Coronary artery (tissue), 2 donors: ENCODE results near the gene RANBP9.

Experiments
- DNase-seq: peaks from one replicate; pipeline ENCODE4 v3.0.0-alpha.2; 2017; ENCODE audit warnings: low spot score
- H3K27ac ChIP-seq, 2 donors: fragments of 200-600 bp; sonication (generic); one replicate each; pipeline ENCODE4 v1.5.1; 2016 to 2019
- H3K4me3 ChIP-seq: fragments of 200-600 bp; sonication (generic); 2 replicates; pipeline ENCODE4 v1.5.1; 2016; ENCODE audit warnings: mild to moderate bottlenecking, moderate library complexity
- TF ChIP-seq, protein P1 (sequence below): fragments of 200-600 bp; sonication (generic); IDR thresholded peaks from one replicate; pipeline ENCODE4 v1.5.1; 2019; ENCODE audit warnings: antibody characterized with exemption

The RANBP9 gene

DNA sequence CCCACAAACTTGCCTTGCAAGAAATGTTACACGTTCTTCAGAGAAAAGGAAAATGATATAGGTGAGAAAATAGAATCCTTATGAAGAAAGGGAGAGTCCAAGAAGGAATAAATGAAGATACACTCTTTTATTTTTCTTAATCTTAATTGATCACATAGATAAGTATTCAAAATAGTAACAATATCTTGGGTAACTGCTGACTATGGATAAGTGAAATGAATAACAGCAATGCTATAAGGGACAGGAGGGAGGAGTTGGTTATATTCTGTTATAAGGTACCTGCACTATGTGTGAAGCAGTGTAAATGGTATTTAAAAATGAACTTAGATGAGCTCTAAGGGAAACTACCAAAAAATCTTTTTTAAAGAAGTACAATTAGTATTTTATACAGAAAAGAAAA, 38.3 kb downstream of the RANBP9 start:
- Histone ChIP-seq H3K4me3 (no peak overlapping the region), H3K27ac (no peak overlapping the region)
- TF ChIP-seq, protein P1, sequence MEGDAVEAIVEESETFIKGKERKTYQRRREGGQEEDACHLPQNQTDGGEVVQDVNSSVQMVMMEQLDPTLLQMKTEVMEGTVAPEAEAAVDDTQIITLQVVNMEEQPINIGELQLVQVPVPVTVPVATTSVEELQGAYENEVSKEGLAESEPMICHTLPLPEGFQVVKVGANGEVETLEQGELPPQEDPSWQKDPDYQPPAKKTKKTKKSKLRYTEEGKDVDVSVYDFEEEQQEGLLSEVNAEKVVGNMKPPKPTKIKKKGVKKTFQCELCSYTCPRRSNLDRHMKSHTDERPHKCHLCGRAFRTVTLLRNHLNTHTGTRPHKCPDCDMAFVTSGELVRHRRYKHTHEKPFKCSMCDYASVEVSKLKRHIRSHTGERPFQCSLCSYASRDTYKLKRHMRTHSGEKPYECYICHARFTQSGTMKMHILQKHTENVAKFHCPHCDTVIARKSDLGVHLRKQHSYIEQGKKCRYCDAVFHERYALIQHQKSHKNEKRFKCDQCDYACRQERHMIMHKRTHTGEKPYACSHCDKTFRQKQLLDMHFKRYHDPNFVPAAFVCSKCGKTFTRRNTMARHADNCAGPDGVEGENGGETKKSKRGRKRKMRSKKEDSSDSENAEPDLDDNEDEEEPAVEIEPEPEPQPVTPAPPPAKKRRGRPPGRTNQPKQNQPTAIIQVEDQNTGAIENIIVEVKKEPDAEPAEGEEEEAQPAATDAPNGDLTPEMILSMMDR, result no peak
- DNase-seq, result no peak

DNA sequence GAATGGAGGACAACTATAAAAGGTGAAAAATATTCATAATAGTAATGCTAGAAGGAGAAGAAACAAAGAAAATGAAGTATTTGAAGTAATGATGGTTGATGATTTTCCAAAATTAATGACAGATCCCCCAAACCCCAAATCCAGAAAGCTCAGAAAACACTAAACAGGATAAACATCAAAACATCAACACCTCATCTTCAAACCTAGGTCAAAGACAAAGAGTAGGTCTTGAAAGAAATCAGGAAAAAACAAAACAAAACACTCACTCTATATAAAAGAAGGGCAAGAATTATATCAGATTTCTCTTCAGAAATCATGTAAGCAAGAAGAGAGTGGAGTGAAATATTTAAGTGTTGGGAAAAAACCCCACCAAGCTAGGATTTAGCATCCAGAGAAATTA, 38.7 kb downstream of the RANBP9 start:
- Histone ChIP-seq H3K27ac (no peak overlapping the region), H3K4me3 (no peak overlapping the region)
- TF ChIP-seq, protein P1, result no peak
- DNase-seq, result no peak

DNA sequence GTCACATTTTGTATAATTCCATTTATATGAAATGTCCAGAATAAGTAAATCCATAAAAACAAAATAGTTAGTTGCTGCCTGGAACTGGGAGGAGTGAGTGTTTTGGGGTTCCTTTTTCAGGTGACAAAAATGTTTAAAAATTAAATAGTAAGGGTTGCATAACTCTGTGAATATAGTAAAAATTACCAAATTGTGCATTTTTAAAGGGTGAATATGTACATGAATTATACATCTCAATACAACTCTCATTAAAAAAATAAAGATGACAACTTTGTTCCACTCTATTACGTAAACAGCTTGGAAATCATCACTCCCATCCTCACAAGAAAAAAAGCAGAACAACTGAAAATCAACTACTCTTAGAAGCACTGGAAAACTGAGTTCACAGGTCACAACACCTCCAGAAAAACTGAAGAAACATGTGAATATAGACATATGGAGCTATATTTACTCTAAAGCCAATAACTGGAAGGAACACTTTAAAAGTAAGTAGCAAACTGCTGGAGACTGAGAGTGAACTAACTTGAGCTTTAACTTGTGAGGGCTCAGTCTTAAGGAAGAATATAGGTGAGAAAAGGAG, 40.0 kb downstream of the RANBP9 start:
- Histone ChIP-seq H3K4me3 (no peak overlapping the region), H3K27ac (no peak overlapping the region)
- TF ChIP-seq, protein P1, result no peak
- DNase-seq, result no peak

DNA sequence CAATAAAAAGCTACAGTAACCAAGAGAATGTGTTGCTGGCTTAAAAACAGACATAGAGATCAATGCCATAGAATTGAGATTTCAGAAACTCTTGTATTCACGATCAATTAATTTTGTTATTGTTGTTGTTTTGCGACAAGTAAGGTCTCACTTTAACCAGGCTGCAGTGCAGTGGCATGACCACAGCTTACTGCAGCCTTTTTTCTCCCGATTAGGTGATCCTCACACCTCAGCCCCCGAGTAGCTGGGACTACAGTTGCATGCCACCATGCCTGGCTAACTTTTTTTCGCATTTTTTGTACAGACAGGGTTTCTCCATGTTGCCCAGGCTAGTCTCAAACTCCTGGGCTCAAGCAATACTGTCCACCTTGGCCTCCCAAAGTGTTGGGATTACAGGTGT, 42.2 kb downstream of the RANBP9 start:
- H3K4me3 ChIP-seq, result no peak overlapping the region
- TF ChIP-seq, protein P1, result no peak
- no peak for DNase-seq
- no peak overlapping the region for H3K27ac ChIP-seq

DNA sequence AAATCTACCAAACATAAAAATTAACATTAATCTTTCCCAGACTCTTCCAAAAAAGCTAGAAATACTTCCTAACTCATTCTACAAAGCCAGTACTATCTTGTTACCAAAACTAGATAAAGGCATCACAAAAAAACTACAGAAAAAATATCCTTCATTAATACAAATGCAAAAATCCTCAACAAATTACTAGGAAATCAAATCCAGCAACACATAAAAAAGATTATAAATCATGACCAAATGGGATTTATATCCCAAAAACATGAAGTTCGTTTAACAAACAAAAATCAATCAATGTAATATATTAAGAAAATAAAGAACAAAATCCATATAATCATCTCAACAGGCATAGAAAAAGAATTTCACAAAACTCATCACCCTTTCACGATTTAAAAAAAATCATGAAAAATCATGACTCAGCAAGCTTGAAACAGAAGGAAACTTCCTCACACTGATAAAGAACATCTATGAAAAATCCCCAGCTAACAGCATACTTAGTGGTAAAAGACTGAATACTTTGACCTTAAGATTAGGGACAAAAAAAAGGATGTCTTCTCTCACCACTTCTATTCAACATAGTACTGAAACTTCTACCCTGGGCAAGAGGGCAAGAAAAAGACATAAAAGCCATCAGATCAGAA, 43.2 kb downstream of the RANBP9 start:
- TF ChIP-seq, protein P1, result no peak
- no peak for DNase-seq
- no peak overlapping the region for H3K4me3 ChIP-seq
- H3K27ac ChIP-seq, result no peak overlapping the region

DNA sequence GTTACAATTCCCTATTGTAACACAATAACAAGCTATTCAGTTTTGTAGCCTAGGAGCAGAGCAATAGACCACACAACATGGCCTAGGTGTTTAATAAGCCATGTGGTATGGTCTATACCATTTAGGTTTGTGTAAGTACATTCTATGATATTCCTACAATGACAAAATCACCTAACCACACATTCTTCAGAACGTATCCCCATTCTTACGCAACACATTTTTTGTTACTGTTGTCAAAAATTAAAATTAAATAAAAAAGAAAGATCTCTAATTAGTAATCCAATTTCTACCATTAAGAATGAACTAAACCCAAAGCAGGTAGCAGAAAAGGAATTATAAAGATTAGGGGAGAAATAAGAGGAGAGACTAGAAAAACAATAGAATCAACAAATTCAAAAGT, 44.0 kb downstream of the RANBP9 start:
- TF ChIP-seq, protein P1, result no peak
- no peak overlapping the region for H3K27ac ChIP-seq
- no peak overlapping the region for H3K4me3 ChIP-seq
- DNase-seq, result no peak
